OCI-LY3 (cell line): ENCODE data around the gene IDH2.

Experiments used
- H2AFZ ChIP-seq: fragments of 200-600, 300-600 bp; shearing (Covaris generic); 2 replicates; pipeline ENCODE4 v1.6.0; 2014; ENCODE audit warnings: antibody characterized with exemption, low read depth, low read length
- H3K27ac ChIP-seq: fragments of 200-600, 300-600 bp; sonication (generic); 2 replicates; pipeline ENCODE4 v1.5.1; 2014; ENCODE audit warnings: mild to moderate bottlenecking, low read length, moderate library complexity, mixed read lengths
- H3K27me3 ChIP-seq: fragments of 200-600, 300-600 bp; sonication (generic); 2 replicates; pipeline ENCODE4 v1.6.1; 2014; ENCODE audit warnings: low read depth, low read length, mixed read lengths
- H3K36me3 ChIP-seq: fragments of 200-600, 300-600 bp; sonication (generic); replicated peaks from 2 replicates; pipeline ENCODE3; 2014; ENCODE audit warnings: low read depth, low read length, mixed read lengths
- H3K4me1 ChIP-seq: fragments of 300-600, 200-600 bp; sonication (generic); 2 replicates; pipeline ENCODE4 v1.6.1; 2014; ENCODE audit warnings: low read length, mixed read lengths
- H3K4me2 ChIP-seq: fragments of 200-600, 300-600 bp; sonication (generic); 2 replicates; pipeline ENCODE4 v1.6.1; 2014; ENCODE audit warnings: low read length, mixed read lengths
- H3K4me3 ChIP-seq: fragments of 300-600, 200-600 bp; sonication (generic); 2 replicates; pipeline ENCODE4 v1.5.1; 2014; ENCODE audit warnings: antibody characterized with exemption, mild to moderate bottlenecking, low read length, moderate library complexity
- H3K79me2 ChIP-seq: fragments of 300-600, 200-600 bp; shearing (Covaris generic); 2 replicates; pipeline ENCODE4 v1.6.1; 2014; ENCODE audit warnings: mild to moderate bottlenecking, low read length, mixed read lengths
- H3K9ac ChIP-seq: fragments of 300-600, 200-600 bp; shearing (Covaris generic); 2 replicates; pipeline ENCODE4 v1.6.0; 2014; ENCODE audit warnings: mild to moderate bottlenecking, low read length, moderate library complexity
- H3K9me3 ChIP-seq: fragments of 200-600, 300-600 bp; shearing (Covaris generic); 2 replicates; pipeline ENCODE4 v1.6.1; 2014; ENCODE audit warnings: low read length, mixed read lengths; ENCODE audit not compliant: insufficient read depth
- H4K20me1 ChIP-seq: fragments of 200-600, 300-600 bp; sonication (generic); 2 replicates; pipeline ENCODE4 v1.6.1; 2016; ENCODE audit warnings: low read length, mixed read lengths; ENCODE audit not compliant: insufficient read depth
- EZH2phosphoT487 ChIP-seq: fragments of 200-600 bp; shearing (Covaris generic); IDR thresholded peaks from 2 replicates; pipeline ENCODE4 v1.6.1; 2018; ENCODE audit warnings: antibody characterized with exemption, mixed run types, low read depth
- TF ChIP-seq, protein P1 (sequence below): fragments of 200-600, 300-600 bp; sonication (generic); IDR thresholded peaks from 2 replicates; pipeline ENCODE4 v1.5.1; 2014; ENCODE audit warnings: antibody characterized with exemption, low read length, low read depth

Gene IDH2

DNA sequence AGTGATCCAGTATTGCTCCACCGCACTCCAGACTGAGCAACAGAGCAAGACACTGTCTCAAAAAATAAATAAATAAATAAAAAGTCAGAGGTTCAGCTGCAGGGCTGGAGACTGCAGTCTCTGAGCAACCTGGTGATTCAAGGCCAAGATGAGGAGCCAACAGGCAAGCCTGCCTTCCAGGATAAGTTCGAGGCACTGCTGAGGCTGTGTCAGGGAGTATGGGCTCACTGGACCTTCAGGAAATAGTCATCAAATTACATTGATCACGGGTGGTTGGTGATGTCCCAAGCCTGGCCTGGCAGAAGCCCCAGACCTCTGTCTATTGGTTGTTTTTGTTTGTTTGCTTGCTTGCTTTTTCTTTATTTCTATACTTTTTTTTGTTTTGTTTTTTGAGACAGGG is 41.5 kb downstream of the IDH2 start:
- H2AFZ ChIP-seq, result no peak overlapping the region
- peaks cover 92% of the 10 kb centered on the region for H3K79me2 ChIP-seq
- H4K20me1 ChIP-seq, result no peaks in the 10 kb centered on the region
- H3K36me3 ChIP-seq, result peaks cover 21% of the 10 kb centered on the region
- no peaks in the 10 kb centered on the region for H3K9me3 ChIP-seq
- no peak overlapping the region for H3K4me3 ChIP-seq
- H3K9ac ChIP-seq, result peak overlapping the region; percentile 71
- peak overlapping the region; percentile 98 for H3K27ac ChIP-seq
- H3K4me1 ChIP-seq, result peaks cover 86% of the 10 kb centered on the region
- TF ChIP-seq EZH2phosphoT487, result no peak
- TF ChIP-seq, protein P1, sequence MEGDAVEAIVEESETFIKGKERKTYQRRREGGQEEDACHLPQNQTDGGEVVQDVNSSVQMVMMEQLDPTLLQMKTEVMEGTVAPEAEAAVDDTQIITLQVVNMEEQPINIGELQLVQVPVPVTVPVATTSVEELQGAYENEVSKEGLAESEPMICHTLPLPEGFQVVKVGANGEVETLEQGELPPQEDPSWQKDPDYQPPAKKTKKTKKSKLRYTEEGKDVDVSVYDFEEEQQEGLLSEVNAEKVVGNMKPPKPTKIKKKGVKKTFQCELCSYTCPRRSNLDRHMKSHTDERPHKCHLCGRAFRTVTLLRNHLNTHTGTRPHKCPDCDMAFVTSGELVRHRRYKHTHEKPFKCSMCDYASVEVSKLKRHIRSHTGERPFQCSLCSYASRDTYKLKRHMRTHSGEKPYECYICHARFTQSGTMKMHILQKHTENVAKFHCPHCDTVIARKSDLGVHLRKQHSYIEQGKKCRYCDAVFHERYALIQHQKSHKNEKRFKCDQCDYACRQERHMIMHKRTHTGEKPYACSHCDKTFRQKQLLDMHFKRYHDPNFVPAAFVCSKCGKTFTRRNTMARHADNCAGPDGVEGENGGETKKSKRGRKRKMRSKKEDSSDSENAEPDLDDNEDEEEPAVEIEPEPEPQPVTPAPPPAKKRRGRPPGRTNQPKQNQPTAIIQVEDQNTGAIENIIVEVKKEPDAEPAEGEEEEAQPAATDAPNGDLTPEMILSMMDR, result no peak
- peak overlapping the region; percentile 44; the same call in 1 of the 2 replicates for H3K4me2 ChIP-seq
- no peaks in the 10 kb centered on the region for H3K27me3 ChIP-seq

DNA sequence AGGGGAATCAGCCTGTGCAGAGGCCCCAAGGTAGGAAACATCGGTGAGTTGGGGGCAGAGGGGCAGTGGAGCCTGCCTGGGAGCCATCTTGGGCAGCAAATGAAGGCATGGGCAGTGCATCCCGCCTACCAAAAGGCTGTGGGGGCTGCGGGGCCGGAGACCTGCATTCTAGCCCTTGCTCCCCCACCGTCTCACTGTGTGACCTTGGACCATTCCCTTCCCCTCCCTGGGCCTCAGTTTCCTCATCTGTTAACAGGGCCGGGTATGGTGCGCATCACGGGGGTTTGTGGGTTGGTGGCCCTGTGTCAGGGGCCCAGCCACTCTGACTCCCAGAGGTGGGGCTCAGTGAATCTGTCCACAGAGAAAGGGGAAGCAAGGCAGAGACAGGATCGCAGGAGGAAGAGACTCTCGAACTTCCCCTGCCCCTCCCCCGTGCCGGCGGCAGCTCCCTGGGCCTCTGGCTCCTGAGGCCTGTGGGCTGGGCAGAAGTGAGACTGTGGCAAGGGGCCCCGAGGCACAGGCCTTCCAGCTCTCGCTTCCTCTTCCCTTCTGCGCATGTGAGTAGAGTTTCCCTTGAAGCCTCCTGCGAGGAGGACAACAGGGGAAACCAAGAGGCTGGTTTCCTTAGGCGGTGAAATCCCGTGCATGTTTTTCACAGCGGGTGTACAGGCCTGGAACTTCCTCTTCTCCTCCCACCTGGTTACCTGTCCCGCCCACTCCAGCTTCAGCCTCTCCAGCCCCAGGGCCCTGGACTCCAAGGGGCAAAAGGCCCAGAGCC is 42.9 kb downstream of the IDH2 start:
- peaks cover 92% of the 10 kb centered on the region for H3K79me2 ChIP-seq
- no peaks in the 10 kb centered on the region for H3K9me3 ChIP-seq
- peak overlapping the region; percentile 50 for H3K4me2 ChIP-seq
- peak overlapping the region; percentile 98 for H3K27ac ChIP-seq
- no peaks in the 10 kb centered on the region for H3K27me3 ChIP-seq
- H3K9ac ChIP-seq, result peak overlapping the region; percentile 91
- H2AFZ ChIP-seq, result no peak overlapping the region
- H3K36me3 ChIP-seq, result peaks cover 21% of the 10 kb centered on the region
- peaks cover 94% of the 10 kb centered on the region for H3K4me1 ChIP-seq
- no peaks in the 10 kb centered on the region for H4K20me1 ChIP-seq
- H3K4me3 ChIP-seq, result peak overlapping the region; percentile 23
- TF ChIP-seq EZH2phosphoT487, result no peak

DNA sequence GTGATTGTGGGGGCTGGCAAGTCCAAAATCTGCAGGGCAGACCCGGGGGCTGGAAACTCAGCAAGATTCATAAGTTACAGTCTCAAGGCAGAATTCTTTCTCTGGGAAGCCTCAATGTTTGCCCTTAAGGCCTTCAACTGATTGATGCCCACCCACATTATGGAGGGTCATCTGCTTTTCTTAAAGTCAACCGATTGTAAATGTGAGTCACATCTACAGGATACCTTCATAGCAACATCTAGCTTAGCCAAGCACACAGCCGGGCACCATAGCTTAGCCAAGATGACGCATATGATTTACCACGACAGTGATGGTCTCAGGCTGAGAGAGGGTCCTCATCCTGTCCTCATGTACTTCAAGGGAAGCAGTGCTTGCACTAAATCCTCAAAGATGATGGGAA is 43.5 kb downstream of the IDH2 start:
- Histone ChIP-seq H3K27me3 (no peaks in the 10 kb centered on the region), H3K27ac (peak overlapping the region; percentile 98)

DNA sequence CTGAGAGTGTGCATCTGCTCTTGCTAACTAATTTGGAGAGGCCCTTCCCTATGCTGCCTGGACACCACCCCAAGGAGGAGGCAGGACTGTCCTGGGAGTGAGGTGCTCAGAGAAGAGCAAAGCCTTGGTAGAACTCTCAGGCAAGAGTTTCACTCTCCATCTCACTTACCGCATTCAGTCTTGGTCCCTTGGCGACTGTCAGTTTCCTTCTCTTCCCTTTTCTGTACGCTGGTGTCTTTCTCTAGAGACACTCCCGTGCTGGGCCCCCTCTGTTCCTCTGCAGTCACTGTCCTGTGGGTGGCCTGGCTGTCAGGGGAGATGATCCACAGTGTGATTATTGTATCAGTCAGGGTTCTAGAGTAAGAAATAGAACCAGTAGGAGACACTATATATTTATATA is 44.0 kb downstream of the IDH2 start:
- Histone ChIP-seq H3K27ac (peak overlapping the region; percentile 98), H3K9ac (peak overlapping the region; percentile 91), H3K27me3 (no peaks in the 10 kb centered on the region), H3K36me3 (peaks cover 21% of the 10 kb centered on the region), H3K79me2 (peaks cover 92% of the 10 kb centered on the region), H3K4me3 (peak overlapping the region; percentile 13; the same call in 1 of the 2 replicates), H3K4me1 (peaks cover 94% of the 10 kb centered on the region), H3K9me3 (no peaks in the 10 kb centered on the region), H2AFZ (no peak overlapping the region), H4K20me1 (no peaks in the 10 kb centered on the region), H3K4me2 (peak overlapping the region; percentile 50)
- TF ChIP-seq, protein P1, result no peak
- no peak for TF ChIP-seq EZH2phosphoT487

More for the DNA sequence above, 43.5 kb downstream of the IDH2 start:
- H3K36me3 ChIP-seq, result peaks cover 21% of the 10 kb centered on the region
- no peak overlapping the region for H2AFZ ChIP-seq
- peak overlapping the region; percentile 23 for H3K4me3 ChIP-seq
- peak overlapping the region; percentile 50 for H3K4me2 ChIP-seq
- peak overlapping the region; percentile 91 for H3K9ac ChIP-seq
- no peaks in the 10 kb centered on the region for H3K9me3 ChIP-seq
- H3K79me2 ChIP-seq, result peaks cover 92% of the 10 kb centered on the region
- no peak for TF ChIP-seq EZH2phosphoT487
- TF ChIP-seq, protein P1, result no peak
- H4K20me1 ChIP-seq, result no peaks in the 10 kb centered on the region
- H3K4me1 ChIP-seq, result peaks cover 94% of the 10 kb centered on the region
